HCT116 (cell line): ENCODE data around the gene NR4A1.

Experiments used
- CTCF ChIP-seq, 3 experiments: fragments of 200-600 bp in 1 of 3; sonication (generic) in 1 of 3; IDR thresholded peaks in 2 of 3; conservative IDR thresholded peaks in 1 of 3; 2 replicates each; pipeline ENCODE4 v1.5.1; 2012 to 2017; ENCODE audit warnings: low read depth in 2 of 3, low read length in 2 of 3, antibody characterized with exemption in 1 of 3, borderline replicate concordance in 1 of 3, control low read depth in 1 of 3, mild to moderate bottlenecking in 1 of 3, mixed read lengths in 1 of 3, mixed run types in 1 of 3, moderate library complexity in 1 of 3; ENCODE audit not compliant: insufficient read depth in 1 of 3
- MAX ChIP-seq: IDR thresholded peaks from 2 replicates; pipeline ENCODE4 v1.6.1; 2012
- POLR2A ChIP-seq: IDR thresholded peaks from 2 replicates; pipeline ENCODE4 v1.7.0; 2011; ENCODE audit warnings: borderline replicate concordance; ENCODE audit not compliant: insufficient read depth, insufficient read length; ENCODE audit errors: extremely low read depth
- POLR2AphosphoS5 ChIP-seq: IDR thresholded peaks from 2 replicates; pipeline ENCODE4 v1.6.1; 2011; ENCODE audit warnings: mild to moderate bottlenecking, low read depth, low read length, moderate library complexity
- SRF ChIP-seq: IDR thresholded peaks from 2 replicates; pipeline ENCODE4 v1.6.1; 2012; ENCODE audit warnings: low read depth
- ZFX ChIP-seq: fragments of 450-650 bp; IDR thresholded peaks from 2 replicates; pipeline ENCODE4 v1.6.1; 2017

- TF ChIP-seq CTCF (IDR thresholded peaks at IDR 0.05 in 2 of 3, conservative IDR thresholded peaks at IDR 0.05 in 1 of 3; ENCODE audit: borderline replicate concordance in 1 of 3, insufficient read depth in 1 of 3, low read depth in 2 of 3, low read length in 2 of 3) (no peak), ZFX (no peak), MAX (no peak), POLR2A (no peak), POLR2AphosphoS5 (no peak), SRF (no peak)
Observed at GRCh38 chr12:52096332-52097044, 45.2 kb downstream of the NR4A1 start.
